ENCODE measurements around the gene ENOPH1. TPM values are rescaled to one million over a fixed set of nuclear protein-coding genes. Genes with fewer than 3 reads are reported as not detected.

The ENOPH1 gene
- total and polyA plus RNA-seq, 9 of the 15 experiments (the other 6 are each of a cell fraction or from before 2014, with no cell fraction given), result 29.8 to 71.4 (median 48.9) TPM

- DNase-seq (ENCODE audit: extremely low read depth in 1 of 4, low spot score in 3 of 4) (no peak), ATAC-seq (no peak), FAIRE-seq (no peak)
- Histone ChIP-seq H3K9me1 (ENCODE audit: control insufficient read depth, insufficient read depth, low read length) (no peaks in the 10 kb centered on the region), H2AFZ (ENCODE audit: low read depth, low read length) (no peak overlapping the region), H3K9me3 (replicated peaks; ENCODE audit: control insufficient read depth, insufficient read depth, low read depth, low read length) (no peaks in the 10 kb centered on the region), H3K27ac (ENCODE audit: extremely low read depth, low read depth, low read length) (no peak overlapping the region), H3K4me1 (replicated peaks in 1 of 2; ENCODE audit: control insufficient read depth in 2 of 2, insufficient read depth in 2 of 2, low read length in 2 of 2) (no peaks in the 10 kb centered on the region), H3K4me3 (no peak overlapping the region), H3K79me2 (ENCODE audit: control insufficient read depth, insufficient read depth, low read length) (peaks cover 39% of the 10 kb centered on the region), H3K27me3 (ENCODE audit: control insufficient read depth in 2 of 2, insufficient read depth in 2 of 2, low read length in 2 of 2) (no peaks in the 10 kb centered on the region), H3K9ac (ENCODE audit: insufficient read depth in 1 of 2, low read depth in 2 of 2, low read length in 2 of 2) (no peak overlapping the region), H3K36me3 (ENCODE audit: control insufficient read depth, insufficient read depth, low read length) (peaks cover 56% of the 10 kb centered on the region), H4K20me1 (replicated peaks; ENCODE audit: control insufficient read depth, insufficient read depth, low read length) (no peaks in the 10 kb centered on the region), H3K4me2 (ENCODE audit: insufficient read depth, low read length) (no peak overlapping the region)
- no TSS peak for BruUV-seq (replicated peaks)
- ChIA-PET CTCF (ENCODE audit: low intra/inter-chr PET ratio) (no interaction called here), POLR2A (interaction anchor here (1.4 kb wide), 1 partner anchor 9 kb away, joined by 3 read pairs; no protein-coding TSS in a partner anchor)
- intact Hi-C loops (cut with micrococcal nuclease), result no loop called here
- in situ Hi-C loops (cut with MboI), result no loop called here
- 100% methylated on average over 1 of the region's 1 CpG for WGBS (ENCODE audit: insufficient coverage, low coverage, missing lambda C conversion rate)
- TF ChIP-seq ZNF318 (IDR thresholded peaks at IDR 0.05; ENCODE audit: borderline replicate concordance in 1 of 2, low read depth in 1 of 2) (no peak), ZNF165 (CRISPR knock-in tag; IDR thresholded peaks at IDR 0.05; ENCODE audit: borderline replicate concordance) (no peak), GTF2F1 (IDR thresholded peaks at IDR 0.05; ENCODE audit: low read depth, low read length) (no peak), ZNF644 (tag; IDR thresholded peaks at IDR 0.05; ENCODE audit: low read depth) (no peak), HSF4 (CRISPR knock-in tag; IDR thresholded peaks at IDR 0.05; ENCODE audit: borderline replicate concordance) (no peak), CEBPZ (IDR thresholded peaks at IDR 0.05; ENCODE audit: borderline replicate concordance, low read depth, low read length) (no peak), LEF1 (IDR thresholded peaks at IDR 0.05) (no peak), ZKSCAN8 (CRISPR knock-in tag; IDR thresholded peaks at IDR 0.05) (no peak), DACH1 (IDR thresholded peaks at IDR 0.05; ENCODE audit: partially characterized antibody) (no peak), NUFIP1 (IDR thresholded peaks at IDR 0.05; ENCODE audit: partially characterized antibody) (no peak), ATF7 (IDR thresholded peaks at IDR 0.05) (no peak), MTA1 (IDR thresholded peaks at IDR 0.05; ENCODE audit: borderline replicate concordance) (no peak)
These were observed 17.5 kb downstream of the ENOPH1 start for GRCh38 chr4:82447886-82448285.
